AG10803 (cell line): ENCODE measurements around the gene ST14.

Experiments
- DNase-seq: peaks from one replicate; pipeline ENCODE4 v3.0.0; 2010; ENCODE audit warnings: low read depth
- H3K4me3 ChIP-seq: 2 replicates; pipeline ENCODE4 v1.5.1; 2011; ENCODE audit warnings: mild to moderate bottlenecking, low read length, control low read depth
- TF ChIP-seq, protein P1 (sequence below): conservative IDR thresholded peaks from 2 replicates; pipeline ENCODE4 v1.5.1; 2011; ENCODE audit warnings: mild to moderate bottlenecking, low read length, control low read depth, inconsistent platforms

Gene ST14

DNA sequence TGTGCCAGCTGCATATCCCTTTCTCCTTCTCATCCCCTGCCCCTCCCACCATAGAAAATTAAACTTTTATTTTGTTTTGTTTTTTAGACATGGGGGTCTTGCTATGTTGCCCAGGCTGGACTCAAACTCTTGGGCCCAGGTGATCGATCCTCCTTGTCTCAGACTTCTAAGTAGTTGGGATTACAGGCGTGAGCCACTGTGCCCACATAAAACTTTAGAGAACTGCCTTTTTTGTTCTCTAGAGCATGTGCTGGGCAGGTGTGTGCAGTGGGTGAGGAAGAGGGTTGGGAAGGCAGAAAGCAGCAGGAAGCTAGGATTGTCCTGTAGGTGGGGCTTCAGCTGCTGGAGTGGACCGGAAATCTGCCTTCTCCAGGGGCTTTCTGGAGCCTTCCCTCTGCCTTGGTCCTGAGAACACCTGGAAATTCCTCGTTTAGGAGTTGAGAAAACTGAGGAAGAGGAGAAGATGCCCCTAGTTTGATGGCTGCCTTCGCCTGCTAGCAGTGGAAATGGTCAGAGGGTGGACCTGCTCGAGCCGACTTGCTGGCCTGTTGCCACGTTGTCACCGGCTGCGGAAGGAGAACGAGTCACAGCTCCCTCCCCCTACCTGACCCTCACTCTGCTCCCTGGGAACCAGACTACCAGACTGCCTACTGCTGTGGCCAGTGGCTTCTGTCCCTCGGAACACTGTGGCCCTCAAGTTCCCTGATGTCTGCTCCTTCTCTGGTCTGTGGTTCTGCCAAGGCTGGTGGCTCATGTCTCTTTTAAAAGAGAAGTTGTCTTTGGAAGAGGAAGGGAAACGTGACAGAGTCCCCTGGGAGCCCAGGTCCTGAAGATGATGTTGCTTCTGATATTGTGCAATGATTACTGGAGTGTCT lies 4.0 kb downstream of the ST14 start:
- DNase-seq: no peak
- H3K4me3 ChIP-seq: no peak overlapping the region
- TF ChIP-seq, protein P1, sequence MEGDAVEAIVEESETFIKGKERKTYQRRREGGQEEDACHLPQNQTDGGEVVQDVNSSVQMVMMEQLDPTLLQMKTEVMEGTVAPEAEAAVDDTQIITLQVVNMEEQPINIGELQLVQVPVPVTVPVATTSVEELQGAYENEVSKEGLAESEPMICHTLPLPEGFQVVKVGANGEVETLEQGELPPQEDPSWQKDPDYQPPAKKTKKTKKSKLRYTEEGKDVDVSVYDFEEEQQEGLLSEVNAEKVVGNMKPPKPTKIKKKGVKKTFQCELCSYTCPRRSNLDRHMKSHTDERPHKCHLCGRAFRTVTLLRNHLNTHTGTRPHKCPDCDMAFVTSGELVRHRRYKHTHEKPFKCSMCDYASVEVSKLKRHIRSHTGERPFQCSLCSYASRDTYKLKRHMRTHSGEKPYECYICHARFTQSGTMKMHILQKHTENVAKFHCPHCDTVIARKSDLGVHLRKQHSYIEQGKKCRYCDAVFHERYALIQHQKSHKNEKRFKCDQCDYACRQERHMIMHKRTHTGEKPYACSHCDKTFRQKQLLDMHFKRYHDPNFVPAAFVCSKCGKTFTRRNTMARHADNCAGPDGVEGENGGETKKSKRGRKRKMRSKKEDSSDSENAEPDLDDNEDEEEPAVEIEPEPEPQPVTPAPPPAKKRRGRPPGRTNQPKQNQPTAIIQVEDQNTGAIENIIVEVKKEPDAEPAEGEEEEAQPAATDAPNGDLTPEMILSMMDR: no peak

DNA sequence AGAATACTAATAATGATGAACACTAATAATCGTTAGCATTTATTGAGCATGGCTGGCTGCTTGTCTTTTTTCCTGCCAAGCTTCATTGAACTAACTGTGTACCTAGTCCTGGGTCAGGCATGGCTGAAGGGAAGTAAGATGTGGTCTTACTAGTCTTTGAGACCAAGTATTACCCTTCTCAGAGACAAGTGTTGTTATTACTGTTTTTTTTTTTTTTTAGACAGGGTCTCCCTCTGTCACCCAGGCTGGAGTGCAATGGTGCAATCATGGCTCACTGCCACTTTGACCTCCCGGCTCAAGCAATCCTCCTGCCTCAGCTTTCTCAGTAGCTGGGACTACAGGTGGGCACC lies 4.6 kb downstream of the ST14 start:
- no peak for DNase-seq
- TF ChIP-seq, protein P1: no peak
- no peak overlapping the region for H3K4me3 ChIP-seq

DNA sequence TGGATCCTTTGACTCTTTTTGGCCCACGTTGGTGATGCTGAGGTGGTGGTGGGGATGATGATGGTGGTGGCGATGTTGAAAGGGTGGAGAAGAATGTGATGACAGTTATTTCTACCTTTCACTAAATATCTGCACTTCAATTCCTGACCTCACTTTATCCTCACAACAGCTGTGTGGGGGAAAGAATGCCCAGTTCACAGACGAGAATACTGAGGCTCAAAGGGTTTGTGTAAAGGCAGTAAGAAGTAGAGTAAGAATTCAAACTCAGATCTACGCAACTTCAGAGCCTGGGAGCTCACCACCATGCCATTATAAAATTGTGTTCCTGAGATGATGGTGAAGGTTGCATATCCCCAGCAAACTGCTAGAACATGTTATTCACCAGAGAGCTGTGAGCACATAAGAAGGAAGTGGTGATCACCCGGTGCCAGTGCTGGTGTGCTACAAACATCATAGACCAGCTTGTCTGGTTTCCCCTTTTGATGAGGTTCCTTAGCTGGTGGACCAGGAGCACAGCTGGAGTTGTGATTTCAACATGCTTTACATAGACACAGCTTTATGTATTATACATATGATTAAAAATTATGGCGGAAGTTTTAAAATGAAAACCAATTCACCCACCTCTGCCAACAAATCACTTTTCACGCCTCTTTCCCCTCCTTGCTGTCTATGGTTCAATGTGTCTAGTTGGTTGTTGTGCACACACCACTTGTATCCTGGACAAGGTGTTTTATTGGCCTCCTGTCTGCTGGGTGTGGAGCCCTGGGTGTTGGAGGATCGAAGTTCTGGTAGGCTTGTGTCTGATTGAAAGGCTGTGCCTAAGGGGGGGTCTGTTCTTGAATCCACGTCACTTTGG lies 6.2 kb downstream of the ST14 start:
- TF ChIP-seq, protein P1: no peak

DNA sequence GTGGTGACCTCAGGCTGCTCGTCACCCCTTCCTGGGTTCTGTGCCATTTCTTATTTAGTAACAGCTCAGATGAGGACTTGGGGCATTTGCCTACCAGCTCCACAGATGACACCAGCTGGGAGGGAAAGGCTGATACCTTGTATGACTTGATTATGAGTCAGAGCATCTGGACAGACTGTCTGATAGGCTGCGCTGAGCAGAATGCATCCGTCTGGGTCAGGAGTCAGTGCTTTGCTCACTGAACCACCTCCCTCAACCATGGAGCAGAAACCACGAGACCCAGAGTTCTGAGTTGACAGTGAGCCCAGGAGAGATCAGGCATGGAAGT lies 6.8 kb downstream of the ST14 start:
- H3K4me3 ChIP-seq: no peak overlapping the region
- peak; percentile 89 for DNase-seq
- TF ChIP-seq, protein P1: no peak

More for the DNA sequence above, 6.2 kb downstream of the ST14 start:
- no peak overlapping the region for H3K4me3 ChIP-seq
- no peak for DNase-seq

DNA sequence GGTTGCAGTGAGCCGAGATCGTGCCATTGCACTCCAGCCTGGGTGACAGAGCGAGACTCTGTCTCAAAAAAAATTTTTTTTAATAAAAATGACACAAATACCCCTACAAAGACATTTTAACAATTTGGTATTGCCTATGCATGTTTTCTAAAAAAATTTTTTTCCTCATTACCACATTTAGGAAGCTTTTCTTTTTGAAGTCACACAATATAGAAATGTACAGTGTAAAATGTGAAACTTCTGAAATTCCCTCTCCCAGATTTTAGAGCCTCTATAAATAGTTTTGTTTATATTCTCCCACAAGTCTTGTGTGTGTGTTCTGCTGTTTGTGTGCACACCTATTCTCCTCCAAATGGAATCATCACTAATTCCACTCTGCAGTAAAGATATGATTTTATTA lies 7.6 kb downstream of the ST14 start:
- TF ChIP-seq, protein P1: no peak
- H3K4me3 ChIP-seq: no peak overlapping the region
- DNase-seq: no peak

DNA sequence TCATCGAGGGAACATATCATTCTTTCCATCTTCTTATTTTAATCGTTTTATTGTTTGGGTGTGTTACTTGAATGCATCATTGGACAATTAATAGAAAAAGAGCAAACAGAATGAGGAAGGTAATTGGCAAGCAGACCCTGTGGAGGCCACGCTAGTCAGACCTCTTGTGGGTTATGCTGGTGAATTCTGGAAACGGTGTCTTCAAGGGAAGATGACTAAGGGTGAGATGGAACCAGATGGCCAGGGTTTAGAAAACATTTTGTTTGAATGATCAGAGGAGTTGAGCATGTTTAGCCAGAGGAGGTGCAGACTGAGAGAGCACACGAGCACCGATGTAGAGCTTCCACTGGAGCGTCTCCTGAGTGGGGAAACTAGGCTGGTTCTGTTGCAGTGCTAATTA lies 8.5 kb downstream of the ST14 start:
- DNase-seq: peak; percentile 27

More for the DNA sequence above, 8.5 kb downstream of the ST14 start:
- TF ChIP-seq, protein P1: no peak
- no peak overlapping the region for H3K4me3 ChIP-seq
